Right atrium auricular region (tissue), 2 donors: ENCODE measurements around the gene ARHGAP31. TPM values are rescaled to one million over a fixed set of nuclear protein-coding genes. Genes with fewer than 3 reads are reported as not detected.

Experiments
- DNase-seq: peaks from one replicate; pipeline ENCODE4 v3.0.0-alpha.2; 2019; ENCODE audit warnings: low spot score
- H3K27ac ChIP-seq, 2 donors: fragments of 200-600 bp; sonication (generic); 1 replicate in 1 of 2; 2 replicates in 1 of 2; pipeline ENCODE4 v1.5.1; 2016 to 2019
- H3K27me3 ChIP-seq, 2 donors: fragments of 200-600 bp; sonication (generic); one replicate each; pipeline versions ENCODE4 v1.5.1 to v1.6.0; 2017 to 2019
- H3K36me3 ChIP-seq: fragments of 200-600 bp; sonication (generic); one replicate; pipeline ENCODE4 v1.5.1; 2016
- H3K4me1 ChIP-seq, 2 donors: fragments of 200-600 bp; sonication (generic); one replicate each; pipeline versions ENCODE4 v1.5.1 to v1.6.0; 2017 to 2019
- H3K4me3 ChIP-seq, 2 donors: fragments of 200-600 bp; sonication (generic); 1 replicate in 1 of 2; 2 replicates in 1 of 2; pipeline ENCODE4 v1.5.1; 2017 to 2019; ENCODE audit warnings: mild to moderate bottlenecking in 1 of 2, moderate library complexity in 1 of 2
- H3K9me3 ChIP-seq, 2 donors: fragments of 200-600 bp; sonication (generic); one replicate each; pipeline ENCODE4 v1.5.1; 2019
- CTCF ChIP-seq, 2 donors: fragments of 200-600 bp; sonication (generic); IDR thresholded peaks; one replicate each; pipeline ENCODE4 v1.5.1; 2019; ENCODE audit warnings: antibody characterized with exemption in 2 of 2
- total RNA-seq, 2 donors: library from RNA; depleted of rRNA; stranded (reverse); fragments of >200 nt; gene quantifications; one replicate each; pipeline ENCODE4 v1.1.0, GENCODE V29; 2016

Gene ARHGAP31
- total RNA-seq, 2 donors from 2014 or later = 29.9 to 33.1 TPM

DNA sequence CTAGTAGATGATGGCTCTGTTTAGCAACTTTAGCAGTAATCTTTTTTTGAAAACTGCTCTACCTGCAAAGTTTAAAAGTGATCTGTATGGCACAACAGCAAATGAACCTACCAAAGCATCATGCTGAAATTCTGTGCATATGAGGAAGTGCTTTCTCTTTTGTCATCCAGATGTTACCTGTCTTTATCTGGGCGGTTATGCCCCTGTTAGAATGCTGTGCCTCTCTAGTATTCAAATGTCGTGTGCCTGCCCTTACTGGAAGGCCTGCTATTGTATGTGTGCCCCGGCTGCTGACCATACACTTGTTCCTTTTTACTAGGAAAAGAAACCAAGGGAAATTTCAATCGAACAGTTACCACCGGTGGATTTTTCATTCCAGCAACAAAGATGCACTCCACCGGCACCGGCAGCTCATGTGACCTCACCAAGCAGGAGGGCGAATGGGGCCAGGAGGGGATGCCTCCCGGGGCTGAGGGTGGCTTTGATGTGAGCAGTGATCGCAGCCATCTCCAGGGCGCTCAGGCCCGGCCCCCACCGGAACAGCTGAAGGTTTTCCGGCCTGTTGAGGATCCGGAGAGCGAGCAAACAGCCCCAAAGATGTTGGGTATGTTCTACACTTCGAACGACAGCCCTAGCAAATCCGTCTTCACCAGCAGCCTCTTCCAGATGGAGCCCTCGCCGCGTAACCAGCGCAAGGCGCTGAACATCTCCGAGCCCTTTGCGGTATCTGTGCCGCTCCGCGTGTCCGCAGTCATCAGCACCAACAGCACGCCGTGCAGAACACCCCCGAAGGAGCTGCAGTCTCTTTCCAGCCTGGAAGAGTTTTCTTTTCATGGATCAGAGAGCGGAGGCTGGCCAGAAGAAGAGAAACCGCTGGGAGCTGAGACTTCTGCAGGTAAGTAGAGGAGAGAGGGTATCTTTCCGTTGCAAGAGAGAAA, 107.6 kb downstream of the ARHGAP31 start:
- peaks cover 50% of the 10 kb centered on the region for H3K36me3 ChIP-seq

DNA sequence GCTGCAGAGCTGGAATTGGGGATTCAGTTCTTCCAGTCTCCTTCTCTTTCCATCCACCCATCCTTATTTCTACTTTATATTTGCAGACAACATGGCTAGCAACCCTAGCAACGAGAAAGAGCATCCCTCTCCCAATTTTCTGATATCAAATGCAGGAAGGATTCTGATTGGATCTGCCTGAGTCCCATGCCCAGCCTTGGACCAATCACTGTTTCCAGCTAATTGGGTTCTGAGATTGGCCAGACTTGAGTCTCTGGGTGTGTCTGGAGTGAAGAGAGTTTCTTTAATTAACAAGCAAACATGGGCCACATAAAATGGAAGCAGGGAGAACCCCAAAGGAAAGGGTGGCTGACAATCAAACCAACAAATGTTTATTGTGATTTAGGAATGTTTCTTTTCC, 108.6 kb downstream of the ARHGAP31 start:
- no peaks in the 10 kb centered on the region for H3K4me1 ChIP-seq
- no peak for DNase-seq
- peaks cover 40% of the 10 kb centered on the region for H3K36me3 ChIP-seq
- H3K27ac ChIP-seq = no peak overlapping the region
- no peaks in the 10 kb centered on the region for H3K27me3 ChIP-seq
- no peak for TF ChIP-seq CTCF (IDR thresholded peaks at IDR 0.05)
- H3K4me3 ChIP-seq = no peak overlapping the region
- H3K9me3 ChIP-seq = no peaks in the 10 kb centered on the region

More for the DNA sequence above, 107.6 kb downstream of the ARHGAP31 start:
- Histone ChIP-seq H3K27me3 (no peaks in the 10 kb centered on the region), H3K9me3 (no peaks in the 10 kb centered on the region), H3K4me1 (no peaks in the 10 kb centered on the region), H3K4me3 (no peak overlapping the region), H3K27ac (no peak overlapping the region)
- no peak for DNase-seq
- no peak for TF ChIP-seq CTCF (IDR thresholded peaks at IDR 0.05)

DNA sequence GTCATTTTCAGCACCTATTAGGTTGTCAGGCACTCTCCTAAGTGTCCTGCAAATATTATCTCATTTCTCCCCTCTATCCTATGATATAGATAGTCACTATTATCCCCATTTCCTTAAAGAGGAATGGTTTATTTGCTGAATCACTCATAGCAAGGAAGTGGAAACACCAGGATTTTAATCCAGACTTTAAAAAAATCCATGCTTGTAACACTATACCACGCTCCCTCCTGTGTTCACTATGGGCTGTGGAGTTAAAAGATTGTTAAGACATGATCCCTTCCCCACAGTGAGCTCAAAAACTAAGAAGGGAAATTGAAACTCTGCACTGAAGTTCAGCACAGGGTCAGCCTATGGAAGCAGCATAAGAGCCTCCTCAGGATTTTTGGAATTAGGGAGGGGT, 109.0 kb downstream of the ARHGAP31 start:
- no peaks in the 10 kb centered on the region for H3K9me3 ChIP-seq
- TF ChIP-seq CTCF (IDR thresholded peaks at IDR 0.05) = no peak
- no peaks in the 10 kb centered on the region for H3K4me1 ChIP-seq
- no peaks in the 10 kb centered on the region for H3K27me3 ChIP-seq
- no peak overlapping the region for H3K4me3 ChIP-seq
- no peak overlapping the region for H3K27ac ChIP-seq
- peaks cover 37% of the 10 kb centered on the region for H3K36me3 ChIP-seq
- no peak for DNase-seq

DNA sequence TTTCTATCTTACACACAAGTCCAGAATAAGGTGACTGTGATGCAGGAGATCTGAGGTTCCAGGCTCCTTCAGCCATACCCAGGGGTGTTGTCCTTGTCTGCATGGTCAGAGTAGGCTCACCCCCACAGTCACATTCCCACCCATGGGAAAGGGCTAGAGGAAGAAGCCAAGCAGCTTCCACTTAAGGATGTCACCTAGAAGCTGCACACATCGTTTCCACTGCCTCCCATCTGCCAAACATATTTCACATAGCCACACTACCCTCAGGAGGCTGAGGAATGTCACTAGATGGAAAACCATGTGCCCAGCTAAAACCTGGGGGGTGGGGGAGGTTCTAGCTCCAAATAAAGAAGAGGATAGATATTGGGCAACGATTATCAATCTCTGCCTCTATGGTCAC, 111.1 kb downstream of the ARHGAP31 start:
- DNase-seq = no peak
- no peak for TF ChIP-seq CTCF (IDR thresholded peaks at IDR 0.05)
- Histone ChIP-seq H3K4me3 (no peak overlapping the region), H3K4me1 (no peaks in the 10 kb centered on the region), H3K9me3 (no peaks in the 10 kb centered on the region), H3K27me3 (no peaks in the 10 kb centered on the region), H3K36me3 (peaks cover 32% of the 10 kb centered on the region), H3K27ac (peak overlapping the region in 1 of 2 donors; percentile 17)

- Histone ChIP-seq H3K27me3 (no peaks in the 10 kb centered on the region), H3K36me3 (peaks cover 40% of the 10 kb centered on the region), H3K4me1 (no peaks in the 10 kb centered on the region), H3K9me3 (no peaks in the 10 kb centered on the region), H3K27ac (no peak overlapping the region), H3K4me3 (no peak overlapping the region)
- no peak for DNase-seq
- no peak for TF ChIP-seq CTCF (IDR thresholded peaks at IDR 0.05)
Observed at GRCh38 chr3:119408243-119408950, 114.2 kb downstream of the ARHGAP31 start.
